HG02610 (cell line): ENCODE results near the gene ZNF554.

Source experiments
- ATAC-seq: cut with Tn5 transposase; IDR thresholded peaks from one replicate; pipeline ENCODE4 v1.9.1; 2021; ENCODE audit warnings: mild to moderate bottlenecking, moderate library complexity; ENCODE audit not compliant: unreplicated experiment

The ZNF554 gene

GRCh38 chr19:2819540-2820111 lies at the start of gene ZNF554:
TSS of gene ZNF554 (plus strand) at chr19:2819868. CDS start at chr19:2820072, 204 bp downstream.
- peak; percentile 82 for ATAC-seq

GRCh38 chr19:2770055-2771013 lies 49.3 kb upstream of the ZNF554 start:
- no peak for ATAC-seq

- no peak for ATAC-seq
Measured at GRCh38 chr19:2771786-2772674, 47.6 kb upstream of the ZNF554 start.

- no peak for ATAC-seq
Measured at GRCh38 chr19:2774083-2774679, 45.5 kb upstream of the ZNF554 start.

- no peak for ATAC-seq
Measured at GRCh38 chr19:2774953-2775555, 44.6 kb upstream of the ZNF554 start.

- ATAC-seq, result no peak
Measured at GRCh38 chr19:2775556-2776430, 43.9 kb upstream of the ZNF554 start.

- no peak for ATAC-seq
Measured at GRCh38 chr19:2777952-2778683, 41.5 kb upstream of the ZNF554 start.

- ATAC-seq, result no peak
Measured at GRCh38 chr19:2779121-2779740, 40.4 kb upstream of the ZNF554 start.

GRCh38 chr19:2780284-2780683 lies 39.4 kb upstream of the ZNF554 start:
- no peak for ATAC-seq

- ATAC-seq, result no peak
Measured at GRCh38 chr19:2782329-2782935, 37.2 kb upstream of the ZNF554 start.

GRCh38 chr19:2782936-2783780 lies 36.5 kb upstream of the ZNF554 start, which contains the start of gene SGTA:
TSS of gene SGTA (minus strand) at chr19:2783273. CDS start at chr19:2769068, 14,205 bp downstream.
- peak; percentile 75 for ATAC-seq

GRCh38 chr19:2783781-2784145 lies 35.9 kb upstream of the ZNF554 start:
- ATAC-seq, result no peak

GRCh38 chr19:2785244-2785997 lies 34.2 kb upstream of the ZNF554 start, which contains the start of gene THOP1:
TSS of gene THOP1 (plus strand) at chr19:2785503. CDS start at chr19:2785663, 160 bp downstream.
- peak; percentile 65 for ATAC-seq

GRCh38 chr19:2787115-2787514 lies 32.6 kb upstream of the ZNF554 start:
- no peak for ATAC-seq

- no peak for ATAC-seq
Measured at GRCh38 chr19:2788237-2788636, 31.4 kb upstream of the ZNF554 start.

GRCh38 chr19:2790194-2790556 lies 29.5 kb upstream of the ZNF554 start:
- ATAC-seq, result no peak
